Measurements from ENCODE around the gene XXYLT1.
"Not testable (repeated sequence)": the region's sequence is repeated elsewhere in the genome, so short reads cannot be mapped to it uniquely, and the experiment has no call there.

XXYLT1 gene

DNA sequence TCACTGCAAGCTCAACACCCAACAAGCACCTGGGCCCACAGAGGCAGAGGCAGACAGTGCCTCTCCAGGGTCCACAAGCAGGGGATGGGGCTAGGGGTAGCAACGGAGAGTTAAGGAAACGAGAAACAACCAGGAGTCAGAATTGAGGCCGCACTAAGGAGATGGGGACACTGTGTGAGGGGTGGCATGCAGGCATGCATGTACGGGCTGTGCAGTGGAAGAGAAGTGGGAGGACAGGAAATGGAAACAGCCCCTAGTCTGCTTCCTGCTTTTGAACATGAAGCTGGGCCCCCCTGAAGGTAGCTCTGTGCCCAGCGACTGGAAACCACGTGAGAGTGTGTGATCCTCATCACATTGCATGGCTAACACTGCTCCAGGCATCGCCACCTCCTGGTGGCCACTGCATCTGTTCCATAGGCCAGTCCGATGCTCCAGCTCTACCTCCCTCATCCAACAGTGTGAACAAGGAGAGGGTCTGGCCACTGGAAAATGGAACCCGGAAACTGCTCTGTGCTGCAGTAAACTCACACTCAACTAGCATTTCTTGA, 44.0 kb downstream of the XXYLT1 start:
- DNase-seq (ENCODE audit: low spot score): no peak

DNA sequence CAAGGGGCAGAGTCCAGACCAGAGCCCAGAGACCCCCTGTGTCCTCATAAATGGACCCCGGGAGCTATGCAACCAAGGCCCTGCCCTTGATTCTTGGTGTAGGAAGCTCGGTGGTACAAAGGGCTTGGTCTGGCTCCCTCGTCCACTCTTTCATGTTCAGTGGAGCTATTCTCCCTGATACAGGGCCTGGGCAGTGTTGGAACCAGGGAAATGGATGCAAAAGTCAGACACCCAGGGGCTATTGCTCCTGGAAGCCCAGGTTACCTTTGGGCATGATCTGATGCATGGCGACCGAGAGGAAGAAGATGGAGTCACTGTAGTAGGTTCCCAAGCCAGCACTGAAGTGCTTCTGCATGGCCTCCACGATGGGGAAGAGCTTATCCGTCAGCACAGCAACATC, 44.5 kb downstream of the XXYLT1 start:
- no peak for DNase-seq (ENCODE audit: low spot score)

DNA sequence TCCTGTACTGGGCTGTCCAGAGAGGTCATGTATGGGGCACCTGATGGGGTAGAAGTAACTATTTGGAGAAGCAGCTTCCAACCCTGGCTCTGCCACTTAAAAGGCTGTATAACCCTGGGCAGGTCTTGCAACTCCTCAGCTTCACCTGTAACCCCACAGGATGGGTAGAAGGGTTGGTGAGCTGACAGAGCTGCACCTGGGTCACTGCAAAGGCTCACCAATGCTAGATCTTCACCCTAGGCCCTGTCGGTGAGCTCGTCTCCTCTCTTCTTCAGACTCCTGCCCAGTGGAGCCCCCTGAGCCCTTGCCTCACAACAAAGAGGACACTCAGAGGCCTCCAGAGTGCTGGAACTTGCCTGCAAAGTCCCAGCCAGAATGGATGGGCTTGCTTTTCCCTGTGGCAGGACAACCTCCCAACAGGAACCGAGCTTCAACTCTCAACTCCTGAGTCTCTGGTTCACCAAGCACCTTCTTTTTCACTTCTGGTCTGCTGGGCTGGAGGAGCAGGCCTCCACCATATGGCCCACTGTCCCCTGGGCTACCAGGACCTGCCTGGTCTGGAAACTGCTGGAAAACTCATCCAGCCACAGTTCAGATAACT, 45.9 kb downstream of the XXYLT1 start:
- DNase-seq (ENCODE audit: low spot score): no peak

DNA sequence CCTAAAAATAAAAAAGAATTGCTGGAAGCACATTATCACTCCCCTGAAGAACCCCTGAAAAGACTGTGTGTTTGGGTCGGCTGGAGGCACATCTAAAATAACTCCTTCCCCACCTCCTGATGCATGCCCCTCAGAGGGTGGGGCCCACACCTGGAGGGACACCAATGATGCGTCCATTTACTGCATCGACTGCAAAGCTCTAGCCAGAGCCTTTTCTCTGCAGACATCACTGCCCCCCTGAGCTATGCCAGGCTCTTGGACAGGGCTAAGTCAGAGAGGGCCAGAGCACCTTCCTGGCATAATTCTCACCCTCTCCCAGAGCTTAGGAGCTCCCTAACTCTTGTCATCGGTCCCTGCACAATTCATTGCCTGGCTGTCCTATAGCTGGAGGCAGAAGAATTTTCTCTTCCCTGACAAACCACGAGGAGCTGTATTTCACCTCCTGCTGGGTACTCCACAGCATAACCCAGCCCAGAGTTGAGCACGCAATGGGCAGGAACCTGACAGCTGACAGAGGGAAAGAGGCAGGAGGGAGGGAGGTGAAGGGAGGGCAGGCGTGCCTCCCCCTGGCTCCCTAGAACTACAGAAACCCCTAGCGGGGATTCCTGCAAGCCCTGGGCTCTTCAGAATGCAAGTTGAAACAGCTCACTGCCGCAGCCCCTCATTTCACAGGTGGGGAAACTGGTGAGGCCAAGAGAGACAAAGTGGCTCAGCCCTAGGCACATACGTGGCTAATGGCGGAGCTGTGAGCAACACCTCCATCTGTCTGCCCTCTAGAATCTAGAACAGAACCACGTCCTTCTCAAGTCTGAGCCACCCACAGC, 46.6 kb downstream of the XXYLT1 start:
- no peak for DNase-seq (ENCODE audit: low spot score)

DNA sequence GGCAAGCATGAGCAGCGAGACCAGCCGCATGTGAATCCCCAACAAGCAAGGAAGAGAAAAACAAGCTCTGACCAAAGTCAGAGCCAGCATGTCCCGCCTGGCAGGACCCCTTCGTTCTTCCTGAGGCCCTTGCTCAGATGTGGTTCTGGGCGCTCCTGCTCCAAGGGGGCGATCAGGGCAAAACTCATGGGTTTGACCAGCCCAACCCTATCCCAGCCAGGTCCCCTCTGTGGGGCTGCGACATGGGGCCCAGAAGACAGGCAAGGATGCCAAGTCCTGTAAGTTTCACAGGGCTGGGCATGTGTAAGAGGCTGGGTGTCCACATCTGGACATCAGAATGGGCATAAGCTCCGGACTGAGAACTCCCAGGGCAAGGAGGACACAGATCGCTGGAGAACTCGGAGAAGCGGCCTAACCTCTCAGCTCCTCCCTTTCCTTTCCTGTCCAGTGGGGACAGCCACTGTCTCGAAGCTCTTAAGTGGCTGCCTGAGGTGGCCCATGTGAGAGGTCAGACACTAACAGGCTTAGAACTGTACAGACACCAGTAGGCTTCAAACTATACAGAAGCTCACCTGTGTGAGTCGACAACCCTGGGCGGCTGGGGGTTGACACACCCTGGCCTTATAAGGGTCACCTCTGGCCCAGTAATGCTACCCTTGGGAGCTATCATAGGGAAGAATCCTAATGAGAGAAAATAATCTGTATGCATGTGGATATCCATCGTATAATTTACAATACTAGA, 48.9 kb downstream of the XXYLT1 start:
- no peak for DNase-seq (ENCODE audit: low spot score)

DNA sequence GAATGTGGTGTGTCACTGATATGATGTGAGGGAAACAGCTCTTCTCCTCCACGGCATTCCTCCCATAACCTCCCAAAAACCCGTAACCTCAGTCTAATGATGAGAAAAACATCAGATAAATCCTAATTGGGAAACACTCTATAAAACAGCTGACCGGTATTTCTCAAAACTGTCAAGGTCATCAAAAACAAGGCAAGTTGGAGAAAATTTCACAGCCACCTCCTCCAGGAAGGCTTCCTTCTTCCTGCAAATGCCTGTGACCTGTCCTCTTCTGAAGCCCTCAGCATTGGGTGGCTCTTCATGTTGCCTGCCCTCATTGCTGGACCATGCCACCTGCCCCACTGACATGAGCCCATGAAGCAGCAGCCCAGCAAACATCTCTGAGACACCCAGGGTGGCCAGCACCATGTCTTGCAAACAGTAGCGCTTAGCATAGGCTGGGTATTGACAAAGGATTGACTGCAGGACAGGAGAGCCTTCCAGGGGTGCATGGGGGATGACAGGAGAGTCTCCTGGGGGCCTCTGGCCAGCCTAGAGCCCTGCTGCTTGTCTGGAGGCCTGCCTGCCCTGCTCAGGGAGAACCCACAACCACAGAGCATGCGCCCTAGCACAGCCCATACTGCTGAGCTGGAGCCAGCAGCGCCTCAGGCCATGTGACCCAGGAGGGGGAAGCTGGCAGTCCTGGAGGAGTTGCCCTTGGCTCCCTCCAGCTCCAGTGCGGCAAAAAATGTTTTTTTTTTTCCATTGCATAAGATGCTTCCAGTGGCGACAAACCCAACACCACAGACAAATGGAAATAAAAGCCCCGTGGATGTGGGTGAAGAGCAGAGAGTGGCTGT, 49.7 kb downstream of the XXYLT1 start:
- no peak for DNase-seq (ENCODE audit: low spot score)

DNA sequence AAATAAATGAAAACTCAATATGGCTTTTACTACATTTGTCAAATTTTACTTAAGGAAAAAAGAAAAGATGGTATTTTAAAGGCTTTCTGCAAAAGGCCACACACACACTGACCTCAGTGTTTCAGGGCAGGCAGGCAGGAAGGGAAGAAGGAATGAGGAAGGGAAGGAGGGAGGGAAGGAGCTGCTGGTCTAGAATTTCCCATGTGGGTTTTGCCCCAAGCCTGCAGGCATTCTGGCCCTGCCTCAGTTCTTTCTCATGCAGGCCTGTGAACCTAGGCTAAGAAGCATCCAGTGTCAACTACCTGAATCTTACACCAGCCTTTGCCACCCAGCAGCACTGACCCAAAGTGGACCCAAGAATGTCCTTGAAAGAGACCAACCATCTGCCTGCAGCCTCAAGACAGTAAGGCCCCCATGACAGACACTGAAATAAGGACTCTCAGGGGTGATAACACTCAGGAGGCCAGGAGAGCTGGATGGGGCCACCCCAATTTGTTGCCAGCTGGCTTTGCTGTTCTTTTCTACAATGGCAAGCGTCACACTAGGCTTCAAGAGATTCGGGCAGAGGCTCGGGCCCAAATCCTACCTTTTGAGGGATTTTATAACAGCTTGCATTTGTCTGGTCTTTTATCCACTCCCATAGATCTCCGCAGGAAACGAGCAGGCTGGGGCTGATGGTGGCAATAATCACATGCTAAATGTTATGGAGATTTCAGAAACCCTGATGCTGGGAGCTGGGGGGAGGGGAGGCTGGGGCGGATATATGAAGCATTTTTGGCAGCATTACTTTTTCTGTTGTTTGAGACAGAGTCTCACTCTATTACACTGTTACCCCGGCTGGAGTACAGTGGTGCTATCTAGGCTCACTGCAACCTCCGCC, 51.4 kb downstream of the XXYLT1 start:
- DNase-seq (ENCODE audit: low spot score): no peak

DNA sequence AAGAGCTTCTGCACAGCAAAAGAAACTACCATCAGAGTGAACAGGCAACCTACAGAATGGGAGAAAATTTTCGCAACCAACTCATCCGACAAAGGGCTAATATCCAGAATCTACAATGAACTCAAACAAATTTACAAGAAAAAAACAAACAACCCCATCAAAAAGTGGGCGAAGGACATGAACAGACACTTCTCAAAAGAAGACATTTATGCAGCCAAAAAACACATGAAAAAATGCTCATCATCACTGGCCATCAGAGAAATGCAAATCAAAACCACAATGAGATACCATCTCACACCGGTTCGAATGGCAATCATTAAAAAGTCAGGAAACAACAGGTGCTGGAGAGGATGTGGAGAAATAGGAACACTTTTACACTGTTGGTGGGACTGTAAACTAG, 52.6 kb downstream of the XXYLT1 start:
- DNase-seq (ENCODE audit: low spot score): not testable (repeated sequence)

DNA sequence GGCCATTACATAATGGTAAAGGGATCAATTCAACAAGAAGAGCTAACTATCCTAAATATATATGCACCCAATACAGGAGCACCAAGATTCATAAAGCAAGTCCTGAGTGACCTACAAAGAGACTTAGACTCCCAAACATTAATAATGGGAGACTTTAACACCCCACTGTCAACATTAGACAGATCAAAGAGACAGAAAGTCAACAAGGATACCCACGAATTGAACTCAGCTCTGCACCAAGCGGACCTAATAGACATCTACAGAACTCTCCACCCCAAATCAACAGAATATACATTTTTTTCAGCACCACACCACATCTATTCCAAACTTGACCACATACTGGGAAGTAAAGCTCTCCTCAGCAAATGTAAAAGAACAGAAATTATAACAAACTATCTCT, 55.4 kb downstream of the XXYLT1 start:
- not testable (repeated sequence) for DNase-seq (ENCODE audit: low spot score)

DNA sequence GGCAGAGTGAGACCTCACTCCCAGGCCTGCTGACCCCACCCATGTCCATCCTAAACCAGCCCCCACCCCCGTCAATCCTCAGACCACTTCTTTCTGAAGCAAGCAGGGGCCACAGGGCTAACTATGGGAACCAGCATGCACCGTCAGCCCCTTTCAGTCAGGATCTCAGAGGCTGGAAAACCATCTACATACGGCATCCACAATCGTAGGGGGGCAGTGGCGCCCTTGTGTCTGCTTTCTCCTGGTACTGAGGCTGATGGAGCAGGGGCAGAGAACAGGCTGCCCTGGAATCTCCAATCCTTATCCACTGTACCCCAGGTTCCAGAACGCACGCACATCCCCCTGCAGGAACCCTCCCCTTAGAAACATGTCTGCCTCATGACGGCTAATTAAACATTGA, 56.6 kb downstream of the XXYLT1 start:
- DNase-seq (ENCODE audit: low spot score): no peak

DNA sequence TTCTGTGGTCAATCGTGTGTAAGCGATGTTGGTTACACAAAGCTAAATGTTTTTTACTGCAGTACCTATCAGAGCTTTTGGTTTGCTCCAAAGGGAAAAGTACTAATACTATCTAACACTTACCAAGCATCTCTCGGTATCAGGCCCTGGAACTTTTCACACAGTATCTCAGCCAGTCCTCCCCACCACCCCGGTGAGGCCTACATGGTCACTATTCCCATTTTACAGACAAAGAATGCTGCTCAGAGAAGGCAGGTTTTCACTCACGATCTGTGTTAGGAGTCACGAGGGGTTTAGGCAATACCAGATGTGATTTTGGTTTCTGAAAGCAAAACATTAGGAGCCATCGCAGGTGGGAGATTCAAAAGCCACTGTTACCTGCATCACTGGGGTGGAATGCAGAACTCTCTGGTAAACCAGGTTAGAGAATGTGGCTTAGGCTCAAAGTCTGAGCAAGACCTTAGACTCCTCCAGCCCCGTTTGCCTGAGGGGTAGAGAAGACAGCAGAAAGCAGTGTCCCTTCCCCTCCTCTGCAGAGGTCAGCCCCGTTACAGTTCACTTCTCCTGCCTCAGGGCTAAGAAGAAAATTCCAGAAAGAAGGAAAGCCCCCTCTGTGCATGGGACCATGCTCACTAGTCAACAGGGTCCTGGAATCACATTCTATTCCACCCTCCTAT, 57.2 kb downstream of the XXYLT1 start:
- DNase-seq (ENCODE audit: low spot score): no peak

DNA sequence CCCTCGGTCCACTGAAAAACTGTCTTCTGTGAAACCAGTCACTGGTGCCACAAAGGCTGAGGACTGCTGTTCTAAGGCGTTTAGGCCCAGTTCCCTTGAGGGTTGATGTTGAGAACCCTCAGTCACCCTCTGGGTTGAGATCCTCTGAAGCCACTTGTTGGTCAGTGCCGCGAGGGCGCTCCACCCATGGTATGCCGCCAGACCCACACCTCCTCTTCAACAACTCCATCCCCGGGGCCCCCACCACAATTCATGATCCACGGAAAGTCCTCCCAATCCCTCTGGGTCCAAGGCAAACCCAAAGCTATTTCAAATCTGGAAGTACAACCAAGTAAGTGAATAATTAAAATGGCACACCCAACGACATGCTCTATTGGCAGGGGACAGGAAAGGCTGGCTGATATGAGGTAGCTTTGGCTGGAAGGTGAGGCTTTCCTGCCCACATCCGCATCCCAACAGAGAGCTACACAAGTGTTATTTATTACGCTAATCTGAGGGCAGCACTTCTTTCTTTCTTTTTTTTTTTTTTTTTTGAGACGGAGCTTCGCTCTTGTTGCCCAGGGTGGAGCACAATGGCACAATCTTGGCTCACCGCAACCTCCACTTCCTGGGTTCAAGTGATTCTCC, 58.1 kb downstream of the XXYLT1 start:
- DNase-seq (ENCODE audit: low spot score): no peak

DNA sequence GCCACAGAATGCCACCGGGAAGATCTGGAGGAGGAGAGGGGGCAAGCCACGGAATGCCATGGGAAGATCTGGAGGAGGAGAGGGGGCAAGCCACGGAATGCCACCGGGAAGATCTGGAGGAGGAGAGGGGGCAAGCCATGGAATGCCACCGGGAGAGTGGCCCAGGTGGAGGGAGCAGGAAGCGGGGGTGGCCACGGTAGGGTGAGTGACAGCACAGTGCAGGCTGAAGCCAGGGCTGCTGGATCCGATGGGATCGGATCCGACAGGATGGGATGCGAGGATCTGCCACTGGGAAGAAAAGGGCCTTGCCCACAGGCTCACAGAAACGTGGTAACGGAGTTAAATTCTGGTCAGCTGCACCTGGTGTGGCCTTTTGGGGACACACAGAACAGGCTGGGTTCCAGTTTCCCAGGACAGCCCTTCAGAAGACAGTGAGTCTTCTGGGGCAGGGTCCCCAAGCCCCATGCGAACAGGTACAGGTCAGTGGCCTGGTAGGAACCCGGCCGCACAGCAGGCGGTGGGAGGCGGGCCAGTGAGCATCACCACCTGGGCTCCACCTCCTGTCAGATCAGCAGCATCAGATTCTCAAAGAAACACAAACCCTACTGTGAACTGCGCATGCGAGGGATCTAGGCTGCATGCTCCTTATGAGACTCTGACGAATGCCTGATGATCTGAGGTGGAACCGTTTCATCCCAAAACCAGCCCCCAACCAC, 58.8 kb downstream of the XXYLT1 start:
- no peak for DNase-seq (ENCODE audit: low spot score)

DNA sequence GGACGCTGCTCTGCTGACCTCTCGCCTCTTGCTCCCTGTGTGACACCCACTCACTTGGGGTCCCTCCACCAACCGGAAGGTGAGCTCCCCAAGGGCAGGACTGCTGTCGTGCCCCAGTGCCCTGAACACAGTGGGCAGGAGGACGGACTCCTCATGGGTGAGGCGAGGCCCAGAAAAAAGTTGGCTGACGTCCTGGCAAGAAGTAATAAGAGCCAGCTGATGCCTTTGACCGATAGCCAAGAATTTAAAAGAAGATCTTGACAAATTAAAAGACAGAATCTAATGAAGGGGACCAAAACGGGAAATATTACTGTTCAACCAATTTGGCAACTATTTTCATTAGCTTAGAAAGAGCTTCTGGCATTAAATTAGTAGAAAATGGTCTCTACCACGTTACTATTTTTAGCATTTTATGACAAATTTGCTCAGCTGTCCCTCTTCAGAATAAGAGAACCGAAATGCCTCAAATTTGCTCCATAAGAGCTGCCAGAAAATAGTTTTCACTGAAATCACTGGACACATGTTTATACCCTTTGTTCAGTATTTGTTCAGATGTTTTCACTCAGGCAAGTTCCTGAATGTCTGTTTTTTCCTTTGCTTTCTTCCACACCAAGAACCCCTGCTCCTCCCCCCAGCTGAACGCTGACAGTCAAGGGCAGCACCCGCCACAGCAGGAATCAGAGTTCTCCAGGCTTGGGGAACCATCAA, 60.5 kb downstream of the XXYLT1 start:
- no peak for DNase-seq (ENCODE audit: low spot score)

DNA sequence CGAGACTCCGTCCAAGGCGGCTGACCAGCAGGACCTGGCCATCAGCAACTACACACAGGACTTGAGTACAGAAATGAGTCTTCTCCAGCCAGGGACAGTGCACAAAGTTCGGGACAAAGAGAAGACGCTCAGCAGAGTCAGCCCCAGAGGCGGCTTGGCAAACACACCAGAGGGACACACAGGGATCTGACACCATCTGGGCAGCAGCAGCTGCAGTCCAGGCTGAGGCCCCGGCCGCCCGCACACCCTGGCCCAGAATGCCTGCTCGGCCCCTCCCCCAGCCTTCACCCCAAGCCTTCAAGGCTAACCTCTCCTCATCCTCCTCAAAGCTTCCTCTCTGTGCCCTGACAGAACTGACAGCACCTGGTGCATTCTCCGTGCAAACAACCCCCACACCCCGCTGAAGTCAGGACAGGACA, 61.1 kb downstream of the XXYLT1 start:
- no peak for DNase-seq (ENCODE audit: low spot score)

DNA sequence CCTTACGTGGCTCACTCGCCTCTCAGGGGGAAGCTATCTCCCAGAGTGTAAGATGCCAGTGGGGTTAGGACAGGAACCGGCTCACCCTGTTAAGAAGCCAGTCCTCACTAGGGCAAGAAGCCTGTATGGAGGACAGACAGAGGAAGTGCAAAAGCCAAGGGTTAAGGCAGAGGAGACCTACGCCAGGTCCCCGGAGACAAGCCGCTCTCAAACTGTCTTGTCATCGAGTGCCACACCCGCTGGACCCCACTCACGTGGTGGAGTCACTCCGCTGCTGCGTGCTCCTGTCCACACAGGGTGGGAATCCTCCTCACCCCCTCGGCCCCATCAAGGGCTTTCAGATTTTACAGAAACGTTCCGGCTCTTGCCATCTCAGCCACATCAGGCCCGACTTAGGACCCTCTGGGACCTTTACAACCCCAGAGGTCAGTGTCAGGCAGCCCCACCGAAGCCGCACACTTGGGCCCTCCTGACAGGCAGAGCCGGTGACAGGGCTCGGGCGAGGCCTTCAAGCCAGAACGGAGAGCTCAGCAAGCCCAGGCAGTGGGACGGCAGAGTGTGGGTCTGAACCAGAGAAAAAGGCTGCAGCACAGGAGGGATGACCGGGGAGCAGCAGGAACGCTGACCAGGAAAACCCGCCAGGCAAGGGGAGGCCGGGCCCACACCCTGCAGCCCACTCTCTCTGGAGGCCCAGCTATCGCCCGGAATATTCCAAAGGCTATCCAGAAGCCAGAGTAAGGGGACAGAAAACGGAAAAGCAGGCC, 61.7 kb downstream of the XXYLT1 start:
- DNase-seq (ENCODE audit: low spot score): no peak

DNA sequence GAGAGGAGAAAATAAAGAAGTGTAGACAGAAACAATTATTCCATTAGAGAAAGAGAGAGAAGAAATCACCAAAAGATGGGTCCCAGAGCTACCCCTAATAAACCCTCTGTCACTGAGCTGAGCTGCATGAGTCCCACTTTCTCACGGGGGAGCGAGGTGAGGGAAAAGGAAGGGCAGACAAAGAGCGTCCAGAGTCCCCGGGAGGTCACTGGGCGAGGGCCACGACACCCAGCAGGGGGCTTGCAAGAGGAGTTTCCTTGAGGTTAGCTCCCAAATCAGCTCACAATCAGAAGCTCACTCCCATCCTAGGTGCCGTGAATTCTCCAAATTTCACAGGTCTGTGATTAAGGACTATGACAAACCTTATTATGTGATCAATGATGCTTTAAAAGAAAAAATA, 62.3 kb downstream of the XXYLT1 start:
- DNase-seq (ENCODE audit: low spot score): no peak

DNA sequence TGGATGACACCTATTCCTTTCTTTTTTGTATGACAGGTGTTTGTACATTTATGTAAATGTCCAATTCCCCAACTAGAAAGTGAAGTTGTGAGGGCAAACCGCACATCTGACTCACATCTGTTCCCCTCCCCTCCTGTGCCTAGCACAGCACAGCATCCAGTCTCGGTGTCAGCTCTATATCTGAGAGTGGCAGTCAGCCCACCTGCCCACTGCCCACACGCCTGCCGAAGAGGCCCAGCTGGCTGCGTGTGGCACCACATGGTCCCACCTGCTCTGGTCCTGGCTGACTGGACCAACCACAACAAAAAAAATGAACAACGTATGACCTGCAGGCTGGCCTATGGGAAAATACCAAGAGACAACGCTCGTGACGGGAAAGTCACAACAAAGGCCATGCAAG, 62.8 kb downstream of the XXYLT1 start:
- no peak for DNase-seq (ENCODE audit: low spot score)

Measured in globus pallidus (tissue), 1 donor.